ENCODE measurements around the gene CLCA4.
A peak's percentile ranks its signal among the peaks of the same experiment; 100 is the strongest.

CLCA4 gene

GRCh38 chr1:86546787-86547221, at the start of gene CLCA4:
Gene CLCA4, plus strand, starts transcription at chr1:86547078. Its CDS starts 42 bp downstream, at chr1:86547120.
- no peak for DNase-seq

DNA sequence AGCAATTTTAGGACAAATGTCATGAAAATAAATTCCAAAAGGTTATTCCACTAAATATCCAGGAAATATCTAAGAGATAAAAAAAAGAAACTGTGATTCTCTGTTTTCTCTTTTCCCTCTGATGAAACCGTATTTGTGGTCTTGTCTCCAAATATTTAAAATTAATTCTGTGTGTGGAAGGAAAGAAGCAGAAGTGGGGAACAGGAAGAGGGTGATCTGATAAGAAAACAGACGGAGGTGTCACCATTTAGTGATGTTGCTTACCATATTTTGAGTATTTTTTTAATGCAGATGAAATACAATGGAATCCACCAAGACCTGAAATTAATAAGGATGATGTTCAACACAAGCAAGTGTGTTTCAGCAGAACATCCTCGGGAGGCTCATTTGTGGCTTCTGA, 48.6 kb upstream of the CLCA4 start:
- DNase-seq = no peak

DNA sequence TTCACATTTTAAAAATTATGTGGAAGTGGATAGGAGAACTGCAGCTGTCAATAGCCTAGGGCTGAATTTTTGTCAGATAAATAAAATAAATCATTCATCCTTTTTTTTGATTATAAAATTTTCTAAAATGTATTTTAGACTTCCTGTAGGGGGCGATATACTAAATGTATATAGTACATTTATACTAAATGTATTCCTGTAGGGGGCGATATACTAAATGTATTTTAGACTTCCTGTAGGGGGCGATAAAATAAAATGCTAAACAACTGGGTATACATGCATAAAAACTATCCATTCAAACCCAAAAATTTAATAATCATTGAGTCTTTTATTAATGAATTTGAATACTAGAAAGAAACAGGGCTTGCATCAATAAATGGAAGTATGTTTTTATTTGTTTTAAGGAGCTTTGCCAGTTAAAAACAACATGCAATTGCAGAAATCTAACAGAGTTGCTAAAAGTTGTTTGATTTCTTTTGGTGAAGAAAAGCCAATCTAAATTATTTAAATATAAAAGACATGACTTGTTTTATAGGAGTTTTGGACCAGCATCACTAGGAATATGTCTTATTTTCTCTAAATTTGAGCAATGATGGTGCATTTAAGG, 46.8 kb upstream of the CLCA4 start:
- no peak for DNase-seq

DNA sequence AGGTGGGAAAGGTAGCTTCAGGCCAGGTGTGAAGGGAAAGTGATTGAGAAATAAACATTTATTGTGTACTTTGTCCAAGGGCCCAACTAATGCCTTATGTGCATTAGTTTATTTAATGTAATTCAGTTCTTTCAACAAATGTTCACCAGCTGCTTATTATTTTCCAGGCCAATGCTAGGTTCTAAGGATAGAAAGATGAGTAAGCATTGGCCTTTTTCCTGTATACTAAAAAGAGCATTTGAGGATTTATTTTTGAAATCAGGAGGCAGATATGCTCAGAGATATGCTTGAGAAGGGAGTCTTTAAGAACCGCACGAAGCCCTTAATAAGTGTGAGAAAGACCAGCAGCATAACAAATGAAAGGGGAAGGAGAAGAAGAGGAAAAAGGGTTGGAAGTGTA, 46.2 kb upstream of the CLCA4 start:
- DNase-seq = no peak

GRCh38 chr1:86502125-86502646, 44.7 kb upstream of the CLCA4 start:
- DNase-seq = peak; percentile 27

DNA sequence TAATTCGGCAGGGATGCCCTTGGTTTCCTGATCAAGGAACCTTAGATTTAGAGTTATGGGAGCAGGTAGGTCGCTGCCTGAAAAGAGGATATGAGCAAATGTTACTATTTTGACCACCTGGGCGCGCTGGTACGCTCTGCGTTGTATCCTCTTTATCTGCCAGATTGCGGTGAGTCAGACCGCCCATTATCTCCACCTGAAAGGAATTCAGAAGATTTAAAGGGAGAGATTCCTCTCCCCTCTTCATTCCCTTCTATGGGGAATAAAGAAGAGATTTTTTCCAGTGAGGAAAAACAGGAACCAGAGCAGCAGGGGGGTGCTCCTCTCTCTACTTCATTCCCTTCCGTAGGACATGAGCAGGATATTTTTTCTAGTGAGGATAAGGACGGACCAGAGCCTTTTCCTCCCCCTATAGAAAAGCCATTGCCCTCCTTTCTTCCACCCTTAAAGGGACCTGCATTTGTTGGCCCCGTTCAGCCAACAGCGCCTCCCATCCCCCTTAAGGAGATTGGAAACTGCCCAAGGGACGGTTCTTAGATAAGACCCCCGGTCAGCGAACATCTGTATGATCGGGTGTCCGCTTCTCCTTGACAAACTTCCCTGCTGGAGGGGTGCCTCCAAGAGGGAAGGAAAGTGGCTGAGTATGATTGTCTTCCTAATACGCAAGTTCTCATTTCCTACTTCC, 44.0 kb upstream of the CLCA4 start:
- no peak for DNase-seq

- no peak for DNase-seq
These were observed 43.3 kb upstream of the CLCA4 start for GRCh38 chr1:86503406-86504136.

DNA sequence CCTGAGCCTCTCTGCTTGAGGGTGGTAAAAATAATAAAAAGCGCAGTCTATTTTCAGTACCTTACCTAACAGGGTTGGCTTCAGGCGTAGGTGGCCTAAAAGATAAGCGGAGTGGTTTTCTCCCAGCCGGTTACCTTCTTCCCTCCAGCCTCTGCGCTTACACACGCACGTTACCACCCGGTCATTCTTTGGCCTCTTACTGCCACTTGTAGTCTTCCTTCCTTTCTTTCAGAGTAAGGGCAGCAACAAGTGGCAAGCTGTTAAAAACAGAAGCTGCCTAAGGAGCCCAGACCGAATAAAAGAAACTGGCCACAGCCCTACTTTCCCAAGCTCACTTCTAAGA, 42.8 kb upstream of the CLCA4 start:
- no peak for DNase-seq

DNA sequence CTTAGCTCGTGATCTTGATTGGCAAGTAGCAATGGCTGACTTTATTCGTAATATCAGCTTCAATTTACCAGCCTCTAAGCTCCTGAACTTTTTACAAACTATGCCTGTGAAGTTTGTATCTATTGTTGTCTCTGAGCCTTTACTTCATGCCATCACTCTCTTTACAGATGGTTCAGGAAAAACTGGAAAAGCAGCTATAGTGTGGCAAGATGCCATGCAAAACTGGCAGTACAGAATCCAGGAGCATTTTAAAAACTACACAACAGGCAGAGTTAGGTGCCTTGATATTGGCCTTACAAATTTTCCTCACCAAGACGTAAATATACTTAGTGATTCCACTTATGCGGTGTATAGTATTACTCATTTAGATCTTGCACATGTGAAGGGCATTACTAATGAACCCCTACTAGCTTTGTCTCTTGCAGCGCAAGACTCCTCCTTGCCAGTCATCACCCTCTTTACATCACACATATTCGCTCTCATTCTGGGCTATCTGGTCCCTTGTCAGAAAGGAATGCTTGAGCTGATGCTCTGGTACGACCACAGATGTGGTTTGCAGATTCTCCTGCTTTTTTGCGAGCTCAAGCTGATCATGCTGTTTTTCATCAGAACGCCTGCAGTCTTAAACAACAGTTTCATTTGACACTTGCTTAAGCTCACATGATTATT, 41.8 kb upstream of the CLCA4 start:
- no peak for DNase-seq

DNA sequence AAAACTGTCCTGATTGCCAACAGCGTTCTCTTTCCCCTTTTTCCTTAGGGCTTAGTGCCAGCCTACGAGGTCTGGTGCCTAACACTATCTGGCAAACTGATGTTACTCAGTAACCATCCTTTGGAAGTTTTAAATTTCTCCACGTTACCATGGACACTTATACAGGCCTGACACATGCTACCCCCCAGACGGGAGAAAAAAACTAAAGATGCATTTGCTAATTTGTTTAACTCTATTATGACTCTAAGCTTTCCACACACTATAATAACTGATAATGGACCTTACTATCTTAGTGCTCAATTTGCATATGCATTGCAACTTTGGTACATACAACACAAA, 41.3 kb upstream of the CLCA4 start:
- DNase-seq = no peak

GRCh38 chr1:86507935-86508582, 38.8 kb upstream of the CLCA4 start:
- no peak for DNase-seq

DNA sequence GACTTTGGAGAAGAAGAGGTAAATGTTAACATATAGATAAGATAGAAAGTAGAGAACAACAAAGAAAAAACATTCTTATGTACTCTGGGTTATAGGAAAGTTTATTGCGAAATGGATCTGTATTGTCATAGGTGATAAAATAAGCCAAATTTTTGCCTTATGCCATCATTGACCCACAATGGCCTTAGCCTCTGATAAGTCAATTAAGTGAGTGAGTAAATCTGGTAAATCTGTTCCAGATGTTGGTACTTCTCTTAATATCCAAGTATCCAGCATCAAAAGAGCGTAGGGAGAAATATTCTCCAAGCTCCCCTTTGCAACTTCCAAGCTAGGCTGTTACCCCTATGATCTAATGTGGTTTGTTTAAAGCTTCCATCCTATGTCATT, 38.3 kb upstream of the CLCA4 start:
- no peak for DNase-seq

GRCh38 chr1:86515597-86515996, 31.3 kb upstream of the CLCA4 start:
- no peak for DNase-seq

DNA sequence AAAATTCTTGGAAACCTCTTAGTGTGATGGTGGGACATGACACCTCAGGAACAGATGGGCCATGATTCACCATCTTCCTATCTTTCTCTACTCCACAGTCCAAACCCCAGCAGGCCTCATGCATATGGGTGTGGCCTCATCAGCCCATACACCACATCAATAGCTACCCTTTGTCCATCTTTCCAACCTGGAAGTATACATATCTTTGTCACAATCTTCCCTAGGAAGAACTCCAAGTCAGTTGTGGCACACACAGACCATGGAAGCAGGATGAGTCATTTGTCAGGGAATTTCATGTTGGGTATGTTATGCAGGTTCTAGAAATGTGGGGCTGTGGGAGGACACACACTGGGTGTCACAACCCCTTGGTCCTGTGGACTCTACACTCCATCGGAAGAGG, 30.5 kb upstream of the CLCA4 start:
- DNase-seq = no peak

- DNase-seq = no peak
These were observed 29.5 kb upstream of the CLCA4 start for GRCh38 chr1:86517336-86517735.

DNA sequence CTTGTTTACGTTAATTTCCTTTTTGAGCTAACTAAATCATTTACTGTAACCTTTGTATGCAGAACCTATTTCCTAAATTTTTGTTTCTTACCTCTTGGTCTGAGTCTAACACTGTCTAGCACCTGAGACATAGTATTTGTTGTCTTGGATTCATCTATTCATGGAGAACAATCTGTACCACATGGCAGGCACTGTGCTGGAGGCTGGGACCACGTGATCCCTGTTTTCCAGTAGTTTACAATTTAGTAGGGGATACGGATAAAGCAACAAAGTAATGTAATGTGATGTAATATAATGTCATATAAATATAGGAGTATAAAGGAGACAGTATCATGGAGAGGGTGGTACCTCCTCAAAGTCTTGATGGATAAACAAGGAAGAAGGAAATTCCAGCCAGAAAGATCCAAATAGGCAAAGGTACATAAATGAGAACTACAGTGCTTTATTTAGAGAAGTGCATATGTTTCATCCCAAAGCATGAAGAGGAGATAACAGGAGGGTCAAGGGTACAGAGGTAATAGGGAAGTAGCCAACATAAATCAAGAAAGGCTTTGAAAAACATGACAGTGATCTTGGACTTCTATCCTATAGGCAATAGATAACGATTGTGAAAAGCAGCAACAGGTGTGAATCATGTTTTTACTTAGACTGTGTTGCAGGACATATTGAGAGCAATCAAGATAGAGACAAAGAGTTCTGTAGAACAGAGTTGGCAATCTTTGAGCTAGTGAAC, 25.9 kb upstream of the CLCA4 start:
- DNase-seq = no peak

DNA sequence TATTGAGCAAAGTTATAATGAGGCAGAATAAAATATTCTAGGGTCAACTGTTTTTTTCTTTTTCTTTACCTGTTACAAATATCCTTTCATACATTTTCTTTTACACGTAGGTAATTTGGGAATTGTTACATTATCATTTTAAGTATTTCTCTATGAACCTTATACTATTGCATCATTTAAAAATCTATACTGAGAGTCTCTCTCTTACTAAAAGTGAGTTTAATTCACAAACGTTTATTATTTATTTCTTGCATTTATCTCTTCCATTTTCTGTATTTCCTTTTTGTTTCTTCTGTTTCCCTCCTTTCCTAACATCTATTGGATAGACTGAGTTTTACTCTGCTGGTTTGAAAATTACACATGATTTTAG, 25.4 kb upstream of the CLCA4 start:
- DNase-seq = no peak

GRCh38 chr1:86522240-86522639, 24.6 kb upstream of the CLCA4 start:
- DNase-seq = no peak

- no peak for DNase-seq
These were observed 23.1 kb upstream of the CLCA4 start for GRCh38 chr1:86523670-86524354.

DNA sequence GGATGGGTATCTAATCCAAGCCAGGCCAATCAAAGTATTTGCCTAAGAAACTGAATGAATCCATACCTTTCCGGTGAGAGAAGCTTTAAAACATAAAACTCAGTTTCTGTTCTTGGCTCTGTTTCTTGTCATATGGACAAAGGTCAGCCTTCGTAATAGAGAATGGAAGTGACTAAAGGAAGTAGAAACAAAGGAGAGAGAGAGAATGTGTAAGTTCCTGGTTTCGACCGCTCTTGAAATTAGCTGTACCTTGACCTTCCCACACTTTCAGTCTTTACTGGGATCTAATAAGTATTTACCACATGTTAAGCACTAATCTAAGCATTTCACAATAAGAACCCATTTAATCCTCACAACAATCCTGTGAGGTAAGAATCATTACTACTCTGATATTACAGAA, 19.6 kb upstream of the CLCA4 start:
- no peak for DNase-seq

DNA sequence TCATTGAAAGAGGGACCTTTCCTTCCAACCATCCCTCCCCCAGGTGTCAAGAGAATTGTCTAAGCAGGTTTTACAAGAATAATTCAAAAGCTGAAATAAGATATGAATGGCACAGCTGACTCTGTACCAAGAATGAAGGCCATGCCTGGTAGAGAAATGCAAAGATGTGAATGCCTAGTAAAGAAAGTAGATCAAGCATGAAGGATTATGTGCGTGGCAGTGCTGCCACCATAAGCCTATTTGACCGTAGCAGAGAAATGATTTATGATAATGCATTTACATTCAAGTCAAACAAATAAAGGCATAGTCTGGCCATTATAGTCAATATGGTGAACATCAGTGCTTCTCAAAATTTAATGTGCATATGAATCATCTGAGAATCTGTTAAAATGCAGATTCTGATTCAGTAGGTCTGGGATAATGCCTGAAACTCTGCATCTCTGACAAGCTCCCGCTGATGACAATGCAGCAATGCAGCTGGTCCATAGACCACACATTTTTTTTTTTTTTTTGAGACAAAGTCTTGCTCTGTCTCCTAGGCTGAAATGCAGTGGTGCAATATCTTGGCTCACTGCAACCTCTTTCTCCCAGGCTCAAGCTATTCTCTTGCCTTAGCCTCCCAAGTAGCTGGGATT, 16.6 kb upstream of the CLCA4 start:
- no peak for DNase-seq

Data from activated CD8-positive, alpha-beta memory T cell treated with anti-CD3 and anti-CD28 coated beads, Interleukin-2, amount 50 U/mL, for 4 hours (primary cell).